ENCODE results near the gene LRRFIP1.
"Not testable (repeated sequence)": the region's sequence is repeated elsewhere in the genome, so short reads cannot be mapped to it uniquely, and the experiment has no call there.

Gene LRRFIP1

DNA sequence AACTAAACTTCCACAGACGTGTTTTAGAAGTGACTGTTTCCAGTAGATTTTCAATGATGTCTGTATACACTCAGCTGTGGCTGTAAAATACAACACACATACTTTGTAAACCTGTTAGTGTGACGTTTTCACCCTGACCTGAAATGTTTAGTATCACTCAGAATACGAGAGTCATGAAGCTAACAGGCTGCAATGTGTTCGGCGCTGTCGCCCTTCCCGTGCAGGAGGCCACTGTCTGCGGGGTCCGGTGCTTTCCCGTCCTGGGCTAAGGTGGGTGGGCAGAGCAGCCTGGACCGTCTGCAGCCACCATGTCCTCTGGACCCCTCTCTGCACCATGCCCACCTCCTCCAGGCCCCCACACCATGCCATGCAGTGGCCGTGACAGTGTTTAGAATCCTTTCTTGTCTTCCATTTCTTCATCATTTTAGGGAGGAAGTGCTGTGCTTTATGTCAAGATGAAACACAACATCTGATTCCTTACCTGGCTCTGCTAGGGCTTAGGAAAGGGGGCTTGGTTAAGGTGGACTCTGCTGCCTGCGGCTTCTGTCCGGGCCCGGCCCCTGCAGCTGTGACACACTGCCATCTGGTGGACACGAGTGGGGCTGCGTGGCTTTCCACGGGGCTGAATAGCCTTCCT is 117.3 kb downstream of the LRRFIP1 start:
- peak; percentile 73 for DNase-seq (ENCODE audit: low read depth)

- no peak for DNase-seq (ENCODE audit: low read depth)
These were observed 117.8 kb downstream of the LRRFIP1 start for GRCh38 chr2:237745250-237745613.

GRCh38 chr2:237746302-237747080 is 119.1 kb downstream of the LRRFIP1 start:
- DNase-seq (ENCODE audit: low read depth): no peak

DNA sequence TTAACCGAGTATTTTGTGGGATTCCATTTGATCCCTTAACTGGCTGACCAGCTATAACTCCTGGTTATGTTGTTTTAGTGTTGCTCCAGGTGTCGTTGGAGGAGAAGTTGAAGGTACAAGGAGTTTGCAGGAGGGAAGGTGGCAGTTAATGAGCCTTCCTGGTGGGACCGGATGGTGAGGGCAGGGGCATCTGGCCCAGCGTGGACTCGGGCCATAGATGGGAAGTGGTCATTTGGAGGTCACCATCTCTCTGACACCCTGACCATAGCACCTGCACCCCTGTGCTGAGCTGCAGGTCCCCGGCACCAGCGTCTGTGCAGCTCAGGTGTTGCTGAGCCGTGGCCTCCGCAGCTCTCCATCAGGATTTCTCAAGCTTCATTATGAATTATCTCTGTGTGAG is 119.8 kb downstream of the LRRFIP1 start:
- DNase-seq (ENCODE audit: low read depth): no peak

GRCh38 chr2:237749002-237749401 is 121.6 kb downstream of the LRRFIP1 start:
- no peak for DNase-seq (ENCODE audit: low read depth)

GRCh38 chr2:237749961-237750360 is 122.6 kb downstream of the LRRFIP1 start:
- no peak for DNase-seq (ENCODE audit: low read depth)

DNA sequence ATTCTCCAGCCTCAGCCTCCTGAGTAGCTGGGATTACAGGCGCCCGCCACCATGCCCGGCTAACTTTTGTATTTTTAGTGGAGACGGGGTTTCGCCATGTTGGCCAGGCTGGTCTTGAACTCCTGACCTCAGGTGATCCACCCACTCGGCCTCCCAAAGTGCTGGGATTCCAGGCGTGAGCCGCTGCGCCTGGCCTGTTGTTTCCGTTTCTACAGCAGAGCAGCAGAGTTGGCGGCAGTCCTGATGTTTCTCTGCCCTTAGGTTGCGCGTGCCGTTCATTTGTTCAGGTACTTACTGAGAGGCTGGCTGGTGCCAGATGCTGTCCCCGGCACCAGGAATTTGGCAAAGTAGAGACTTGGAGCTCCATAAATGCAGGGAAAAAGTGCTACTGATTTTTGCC is 123.1 kb downstream of the LRRFIP1 start:
- not testable (repeated sequence) for DNase-seq (ENCODE audit: low read depth)

DNA sequence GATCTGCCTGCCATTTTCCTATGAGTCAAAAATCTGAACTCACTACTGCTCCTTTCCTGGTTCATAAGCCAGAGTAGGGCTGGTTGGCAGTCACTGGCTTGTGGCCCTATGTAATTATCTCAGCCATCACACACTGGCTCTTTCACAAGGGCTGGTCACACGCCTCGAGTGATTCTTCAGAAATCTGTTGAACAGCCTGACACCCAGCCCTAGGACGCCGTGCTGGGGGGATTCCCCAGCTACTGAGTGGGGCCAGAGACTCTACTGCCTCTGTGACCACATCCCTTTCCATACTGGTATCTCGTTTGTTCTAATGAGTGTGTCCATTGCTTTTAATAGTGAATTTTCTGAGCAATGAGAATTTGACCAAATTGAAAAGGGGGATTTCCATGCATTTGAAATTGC is 125.4 kb downstream of the LRRFIP1 start:
- no peak for DNase-seq (ENCODE audit: low read depth)

- DNase-seq (ENCODE audit: low read depth): no peak
These were observed 126.8 kb downstream of the LRRFIP1 start for GRCh38 chr2:237754182-237754581.

- no peak for DNase-seq (ENCODE audit: low read depth)
These were observed 127.3 kb downstream of the LRRFIP1 start for GRCh38 chr2:237754626-237755248.

DNA sequence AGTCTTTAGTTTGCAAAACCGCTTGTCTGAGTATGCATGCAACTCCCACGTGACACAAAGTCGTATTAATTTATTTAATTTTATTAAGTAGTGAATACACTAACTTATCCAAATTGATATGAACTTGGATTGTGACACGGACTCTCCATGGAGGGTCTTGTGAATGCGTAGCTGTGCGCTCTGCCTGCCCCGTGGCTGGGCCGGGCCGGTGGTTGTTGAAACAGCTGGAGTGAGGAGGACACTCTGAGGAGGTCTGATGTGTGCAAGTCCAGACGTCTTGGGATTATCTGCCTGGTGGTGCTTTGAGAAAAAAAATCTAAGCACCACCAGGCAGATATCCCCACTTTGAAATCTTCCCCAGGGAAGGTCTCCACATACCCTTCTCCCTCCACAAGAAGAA is 130.2 kb downstream of the LRRFIP1 start:
- DNase-seq (ENCODE audit: low read depth): no peak

GRCh38 chr2:237758185-237758584 is 130.8 kb downstream of the LRRFIP1 start:
- DNase-seq (ENCODE audit: low read depth): no peak

GRCh38 chr2:237759176-237759575 is 131.8 kb downstream of the LRRFIP1 start:
- DNase-seq (ENCODE audit: low read depth): no peak

DNA sequence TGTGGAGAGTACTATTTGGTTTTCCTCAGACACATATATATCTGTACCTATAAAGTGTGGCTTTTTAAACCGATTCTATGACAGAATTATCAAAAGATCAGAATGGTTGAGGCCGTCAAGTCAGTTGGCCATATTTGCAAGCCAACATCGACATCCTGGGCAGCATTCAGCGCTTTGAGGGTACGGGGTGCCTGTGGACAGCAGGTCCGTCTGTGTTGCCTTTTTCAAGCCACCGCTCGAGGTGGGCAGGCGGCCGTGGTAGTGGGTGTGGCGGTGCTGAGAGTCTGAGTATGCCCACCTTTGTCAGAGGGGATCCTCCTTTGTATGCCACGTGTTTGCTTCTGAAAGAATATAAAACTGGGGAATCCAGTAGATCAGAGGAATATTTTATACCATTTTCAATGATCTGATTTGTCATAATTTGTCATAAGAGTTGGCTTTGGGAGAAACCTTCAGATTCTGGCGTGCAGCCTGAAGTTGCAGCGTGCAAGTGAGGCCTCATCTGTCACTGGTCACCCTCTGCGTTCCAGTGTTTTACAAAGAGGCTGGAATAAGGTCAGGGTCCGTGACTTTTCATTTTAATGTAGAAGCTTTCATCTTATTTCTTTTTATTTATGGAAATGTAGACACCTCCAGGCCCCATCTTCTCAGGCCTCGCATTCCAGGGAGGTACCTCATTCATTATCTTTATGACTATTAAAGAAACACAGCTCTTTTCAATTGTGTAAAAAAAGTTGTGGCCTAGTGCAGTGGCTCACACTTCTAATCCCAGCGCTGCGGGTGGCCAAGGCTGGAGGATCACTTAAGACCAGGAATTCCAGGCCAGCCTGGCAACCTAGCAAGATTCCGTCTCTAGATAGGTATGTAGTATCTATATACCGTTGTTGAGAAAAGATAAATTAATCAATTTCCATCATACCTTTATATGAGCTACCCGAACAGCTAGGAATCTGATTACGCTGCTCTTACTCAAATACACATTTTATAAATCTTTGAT is 133.4 kb downstream of the LRRFIP1 start:
- DNase-seq (ENCODE audit: low read depth): no peak

- DNase-seq (ENCODE audit: low read depth): not testable (repeated sequence)
These were observed 135.2 kb downstream of the LRRFIP1 start for GRCh38 chr2:237762291-237763182.

GRCh38 chr2:237763812-237764211 is 136.4 kb downstream of the LRRFIP1 start:
- DNase-seq (ENCODE audit: low read depth): no peak

GRCh38 chr2:237765122-237765521 is 137.7 kb downstream of the LRRFIP1 start:
- not testable (repeated sequence) for DNase-seq (ENCODE audit: low read depth)

GRCh38 chr2:237765875-237766274 is 138.5 kb downstream of the LRRFIP1 start:
- no peak for DNase-seq (ENCODE audit: low read depth)

DNA sequence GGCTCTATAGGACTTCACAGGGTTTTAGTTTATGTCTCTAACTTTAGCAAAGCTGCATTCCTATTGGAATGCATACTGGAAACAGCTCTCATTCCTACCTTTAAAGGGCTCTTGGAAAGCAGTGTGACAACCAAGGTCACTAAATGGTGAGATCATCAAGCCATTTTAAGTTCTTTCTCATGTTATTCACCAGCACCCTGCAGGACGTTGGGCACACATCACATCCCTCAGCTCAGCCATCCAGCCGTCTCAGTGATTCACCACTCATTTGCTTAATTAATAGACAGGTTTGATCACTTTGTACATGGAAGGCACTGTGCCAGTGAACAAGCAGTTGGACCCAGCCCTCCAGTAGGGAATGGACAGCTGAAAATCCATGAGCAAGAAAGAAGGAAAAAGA is 139.0 kb downstream of the LRRFIP1 start:
- DNase-seq (ENCODE audit: low read depth): no peak

GRCh38 chr2:237772513-237772912 is 145.1 kb downstream of the LRRFIP1 start:
- DNase-seq (ENCODE audit: low read depth): no peak

- no peak for DNase-seq (ENCODE audit: low read depth)
These were observed 146.4 kb downstream of the LRRFIP1 start for GRCh38 chr2:237773826-237774225.
